Activated effector memory CD4-positive, alpha-beta T cell treated with Interleukin-2 at 50 U/mL for 16 hours (primary cell): ENCODE data around the gene RAB35.

Source experiments
- DNase-seq: peaks from one replicate; pipeline ENCODE4 v3.0.0-alpha.2; 2020

Gene RAB35

GRCh38 chr12:120132054-120132836 is 15.7 kb upstream of the RAB35 start:
- no peak for DNase-seq

DNA sequence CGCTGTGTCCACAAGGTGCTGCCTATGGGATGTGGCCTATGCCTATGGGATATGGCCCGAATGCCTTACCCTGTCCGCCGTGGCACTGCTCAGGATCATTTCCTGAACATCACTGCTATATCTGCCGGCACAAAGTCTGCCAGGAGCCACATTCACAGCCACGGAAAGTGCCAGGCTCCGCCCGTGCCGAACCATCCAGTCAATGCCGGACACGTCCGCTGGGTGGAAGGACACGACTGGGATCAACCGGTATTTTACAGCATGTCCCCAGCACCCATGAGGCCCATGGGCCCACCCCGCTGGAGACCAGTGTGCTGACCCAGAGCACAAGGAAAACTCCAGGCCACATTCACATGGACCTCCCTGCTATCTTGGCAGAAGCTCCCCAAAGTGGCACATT is 14.6 kb upstream of the RAB35 start:
- DNase-seq = no peak

GRCh38 chr12:120130011-120130410 is 13.5 kb upstream of the RAB35 start:
- no peak for DNase-seq

DNA sequence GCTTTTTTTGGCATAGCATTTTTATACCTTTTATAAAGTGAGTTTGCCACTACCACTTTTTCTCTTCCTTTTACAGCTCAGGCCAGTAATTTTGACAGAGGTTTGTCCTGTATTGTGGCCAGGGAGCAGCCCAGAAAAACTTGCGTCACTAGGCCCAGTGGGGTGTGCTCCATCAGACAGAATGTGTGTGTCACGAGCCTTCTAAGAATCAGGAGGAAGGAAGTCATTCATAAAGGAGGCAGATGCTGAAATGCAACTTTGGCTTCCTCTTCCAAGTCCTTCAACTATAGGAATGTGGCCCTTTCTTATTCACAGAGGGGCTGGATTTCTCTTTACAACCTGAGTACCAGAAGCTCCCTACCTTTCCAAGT is 10.1 kb upstream of the RAB35 start:
- no peak for DNase-seq

DNA sequence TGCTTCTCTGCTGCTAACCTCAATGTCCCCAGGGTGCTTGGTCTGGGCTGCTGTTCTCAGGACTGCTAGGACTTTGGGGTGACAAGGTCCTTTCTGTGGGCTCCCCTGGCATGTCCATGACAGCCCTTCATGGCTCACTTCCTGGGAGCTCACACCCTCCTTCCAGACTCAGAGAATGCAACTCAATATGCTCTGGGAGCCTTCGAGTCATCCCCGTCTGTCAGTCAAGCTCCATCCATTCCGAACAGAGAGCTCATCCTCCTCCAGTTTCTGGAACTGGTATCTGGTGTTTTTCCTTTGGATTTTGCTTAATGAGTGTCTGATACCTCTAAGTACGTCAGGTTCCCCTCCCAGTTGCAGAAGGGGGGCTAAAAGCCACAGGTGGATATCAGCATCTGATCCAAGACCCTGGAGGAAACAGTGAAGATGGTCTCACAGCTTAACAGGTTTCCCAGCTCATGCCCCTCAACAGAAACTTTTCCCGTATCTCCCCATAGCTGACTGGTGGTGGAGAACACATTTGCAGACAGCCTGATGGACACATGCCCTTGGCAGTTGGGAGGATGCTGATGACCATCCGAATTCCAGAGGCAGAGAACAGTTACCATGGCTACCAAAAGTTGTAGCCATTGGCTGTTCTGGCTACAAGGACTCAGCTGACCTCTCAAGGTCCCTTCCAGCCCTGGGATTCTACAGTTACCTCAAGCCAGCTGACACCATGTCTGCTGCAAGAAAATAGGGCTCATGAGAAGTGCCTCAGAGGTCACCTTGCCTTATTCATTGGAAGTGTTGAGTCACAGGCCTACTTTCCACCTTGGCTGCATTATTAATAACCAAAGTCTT is 9.5 kb upstream of the RAB35 start:
- no peak for DNase-seq

DNA sequence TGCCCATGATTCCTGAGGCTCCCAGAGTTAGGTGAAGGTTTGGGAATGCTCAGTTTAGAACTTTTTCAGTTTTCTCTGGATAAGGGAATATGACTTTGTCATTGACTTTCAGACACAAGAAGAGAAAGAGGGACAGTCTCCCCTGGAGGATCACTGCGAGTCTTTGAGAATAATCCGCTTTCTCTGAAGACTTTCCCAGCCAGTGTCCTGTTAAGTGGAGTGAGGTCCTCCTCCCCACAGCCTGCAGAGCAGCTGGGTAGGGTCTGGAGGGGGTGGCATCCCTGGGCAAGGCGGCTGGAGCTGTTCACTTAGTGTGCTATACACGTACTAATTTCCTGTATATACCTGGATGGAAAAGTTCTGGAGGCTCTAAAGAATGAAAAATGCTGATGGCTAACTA is 8.5 kb upstream of the RAB35 start:
- no peak for DNase-seq

DNA sequence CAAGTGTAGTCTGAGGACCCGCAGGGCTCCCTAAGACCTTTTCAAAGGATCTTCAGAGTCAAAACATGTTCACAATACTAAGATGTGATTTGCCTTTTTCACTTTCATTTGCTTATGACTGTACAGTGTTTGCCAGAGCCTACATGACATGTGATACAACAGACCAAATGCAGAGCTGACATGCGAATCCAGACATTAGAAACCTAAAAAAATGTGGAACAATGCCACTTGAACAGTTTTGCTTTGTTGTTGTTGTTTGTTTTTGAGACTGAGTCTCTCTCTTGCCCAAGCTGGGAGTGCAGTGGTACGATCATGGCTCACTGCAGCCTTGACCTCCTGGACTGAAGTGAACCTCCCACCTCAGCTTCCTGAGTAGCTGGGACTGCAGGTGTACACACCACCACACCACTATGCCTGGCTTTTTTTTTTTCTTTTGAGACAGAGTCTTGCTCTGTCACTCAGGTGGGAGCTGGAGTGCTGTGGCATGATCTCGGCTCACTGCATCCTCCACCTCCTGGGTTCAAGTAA is 5.3 kb upstream of the RAB35 start:
- DNase-seq = no peak

- DNase-seq = no peak
Measured at GRCh38 chr12:120121343-120121742, 4.8 kb upstream of the RAB35 start.

DNA sequence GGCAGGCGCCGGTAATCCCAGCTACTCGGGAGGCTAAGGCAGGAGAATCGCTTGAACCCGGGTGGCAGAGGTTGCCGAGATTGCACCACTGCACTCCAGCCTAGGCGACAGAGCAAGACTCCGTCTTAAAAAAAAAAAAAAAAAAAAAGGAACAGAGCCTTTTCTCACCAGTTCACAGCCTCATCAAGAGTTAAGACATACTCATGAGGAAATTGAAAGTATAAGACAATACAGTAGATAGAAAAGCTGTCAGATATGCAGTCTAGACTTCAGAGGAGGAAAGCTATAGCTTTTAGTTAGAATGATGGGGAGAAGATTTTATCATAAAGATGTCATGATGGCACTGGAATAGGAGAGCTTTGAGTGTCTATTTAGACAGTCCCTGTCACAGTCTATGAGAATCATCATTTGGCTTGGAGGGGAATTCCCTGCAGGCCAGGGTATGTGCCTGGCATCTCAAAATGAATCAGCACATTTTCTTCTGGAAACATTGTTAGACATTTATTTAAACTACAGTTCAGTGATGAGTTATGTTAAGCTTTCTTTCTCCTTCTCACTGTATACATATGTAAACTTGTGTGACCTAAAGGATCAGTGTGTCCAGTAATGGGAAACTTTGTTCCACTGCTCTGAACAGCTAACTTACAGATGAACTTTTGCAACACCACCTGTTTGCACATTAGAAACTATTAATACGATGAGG is 2.9 kb upstream of the RAB35 start:
- DNase-seq = no peak

DNA sequence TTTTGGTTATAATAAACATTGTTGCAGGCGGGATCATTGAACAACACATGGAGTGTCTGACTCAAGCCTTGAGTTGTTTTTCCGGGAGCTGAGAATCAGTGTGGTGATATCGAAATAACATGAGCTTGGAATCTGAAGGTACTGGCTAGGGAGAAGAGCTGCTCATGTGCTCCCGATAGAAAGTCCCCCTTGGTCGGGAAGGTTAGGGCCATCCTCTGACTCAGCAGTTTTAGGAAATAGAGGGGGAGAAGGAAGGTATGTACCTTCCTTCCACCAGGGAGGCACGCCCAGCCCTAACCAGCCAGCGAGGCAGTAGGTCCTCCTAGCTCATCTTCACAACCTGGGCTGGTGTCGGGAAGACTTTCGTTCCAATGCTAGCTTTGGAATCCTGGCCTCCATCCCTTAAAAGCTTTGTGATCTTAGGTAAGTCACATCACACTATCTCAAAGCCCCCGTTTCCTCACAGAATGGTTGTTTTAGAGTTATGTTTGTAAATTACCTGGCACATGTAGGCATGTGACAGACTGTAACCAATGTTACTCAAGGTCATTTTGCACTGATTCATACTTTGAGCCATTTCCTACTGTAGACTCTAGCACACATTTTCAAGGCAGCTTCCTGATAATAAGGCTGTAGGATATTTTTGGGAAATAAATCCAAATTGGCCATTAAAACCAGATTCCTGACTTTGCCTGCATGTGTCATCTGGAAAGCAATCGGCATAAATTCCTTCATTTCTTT is 1.9 kb upstream of the RAB35 start:
- no peak for DNase-seq

GRCh38 chr12:120117961-120118320 is 1.4 kb upstream of the RAB35 start:
- DNase-seq = no peak

DNA sequence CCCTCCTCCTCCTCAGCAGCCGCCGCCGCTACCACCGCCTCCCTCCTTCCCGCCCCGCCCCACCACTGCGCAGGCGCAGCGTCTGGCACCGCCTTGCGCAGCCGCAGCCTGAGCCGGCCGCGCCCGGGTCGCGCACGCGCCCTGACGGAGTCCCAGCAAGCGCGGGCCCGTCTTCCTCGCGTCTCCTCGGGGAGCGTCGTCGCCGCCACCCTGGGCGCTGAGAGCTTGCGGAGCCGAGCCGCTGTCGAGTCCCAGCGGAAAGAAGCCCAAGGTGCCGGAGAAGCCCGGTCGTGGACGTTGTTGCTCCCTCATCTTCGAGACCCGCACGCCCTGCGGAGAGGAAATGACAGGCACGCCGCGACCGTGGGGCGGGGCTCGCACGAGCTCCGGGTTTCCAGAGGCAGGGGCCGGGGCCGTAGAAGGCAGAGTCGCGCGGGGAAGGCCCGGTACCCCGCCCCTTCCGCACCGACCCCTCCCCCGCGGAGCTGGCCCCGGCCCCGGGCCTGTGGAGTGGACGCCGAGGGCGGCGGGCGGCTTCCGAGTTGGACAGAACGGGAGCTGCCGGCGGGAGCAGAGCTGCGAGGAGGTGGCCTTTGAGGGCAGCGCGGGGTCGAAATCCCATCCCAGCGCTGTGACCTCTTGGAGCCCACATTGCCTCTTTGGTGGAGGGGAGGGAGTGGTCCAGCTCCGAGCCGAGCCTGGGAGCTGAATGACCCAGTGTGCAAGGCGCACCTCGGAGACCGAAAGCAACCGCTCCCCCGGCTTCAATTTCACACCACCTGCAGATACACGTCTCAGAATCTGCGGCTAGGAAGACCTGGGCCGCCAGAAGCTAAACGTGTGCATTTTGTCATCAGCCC is 469 bp upstream of the RAB35 start:
- DNase-seq = peak; percentile 97

- DNase-seq = no peak
Measured at GRCh38 chr12:120115692-120116440, 687 bp downstream of the RAB35 start.

GRCh38 chr12:120115066-120115465 is 1.5 kb downstream of the RAB35 start:
- DNase-seq = no peak

DNA sequence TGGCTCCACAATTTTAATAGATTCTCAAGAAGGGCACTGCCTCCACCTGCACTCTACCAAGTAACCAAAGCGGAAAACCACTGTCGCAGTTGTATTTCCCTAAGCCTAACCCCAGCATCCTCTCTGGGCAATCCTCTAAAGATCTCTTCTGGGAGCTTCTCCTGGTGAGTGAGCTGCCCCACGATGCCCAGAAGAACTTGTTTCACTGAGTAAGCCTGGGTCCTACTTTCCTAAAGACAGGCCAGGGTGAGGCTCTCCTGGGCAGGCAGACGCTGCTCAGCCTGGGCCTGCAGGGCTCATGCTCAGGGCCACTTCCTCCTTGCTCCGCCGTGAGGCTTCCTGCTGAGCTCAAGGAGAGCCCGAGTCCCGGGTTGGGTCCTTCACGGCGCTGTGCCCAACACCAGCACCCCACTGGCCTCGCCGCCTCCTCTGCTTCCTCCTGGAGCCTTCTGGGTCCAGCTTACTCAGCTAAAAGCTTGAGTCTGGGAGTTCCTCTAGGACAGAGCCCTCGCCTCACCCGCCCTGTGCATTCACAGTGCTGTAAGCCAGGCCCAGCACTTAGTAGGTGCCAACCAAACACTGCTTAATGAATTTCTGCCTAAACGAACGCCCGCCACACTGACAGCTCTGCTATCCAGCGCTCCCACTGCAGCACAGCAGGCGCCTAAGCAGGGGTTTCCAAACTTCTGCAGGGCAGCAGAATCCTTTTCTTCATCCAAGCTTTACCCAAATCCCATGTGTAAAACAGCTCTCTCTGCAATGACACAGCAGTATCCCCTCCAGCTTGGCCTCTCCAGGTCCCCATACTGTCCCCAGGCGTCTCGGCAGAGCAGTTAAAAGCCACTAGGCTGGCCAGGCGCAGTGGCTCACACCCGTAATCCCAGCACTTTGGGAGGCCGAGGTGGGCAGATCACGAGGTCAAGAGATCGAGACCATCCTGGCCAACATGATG is 5.7 kb downstream of the RAB35 start:
- peak; percentile 34 for DNase-seq

- DNase-seq = no peak
Measured at GRCh38 chr12:120109570-120110267, 6.8 kb downstream of the RAB35 start.

DNA sequence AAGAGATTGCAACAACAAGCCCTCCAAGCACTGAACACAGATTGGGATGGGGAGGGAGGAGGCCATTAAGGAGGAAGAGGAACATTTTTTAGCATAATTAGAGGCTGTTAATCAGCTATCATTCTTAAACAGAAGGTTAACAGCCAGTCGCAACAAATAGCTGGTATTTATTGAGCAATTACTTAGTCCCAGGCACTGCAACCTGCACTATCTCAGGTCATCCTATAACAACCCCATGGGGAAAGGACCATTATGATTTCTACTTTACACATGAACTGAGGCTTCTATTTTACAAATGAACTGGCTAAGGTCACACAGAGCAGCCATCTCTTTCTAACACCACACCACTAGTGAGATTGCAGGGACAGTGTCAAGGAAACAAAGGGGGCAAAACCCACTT is 10.4 kb downstream of the RAB35 start:
- DNase-seq = no peak

- DNase-seq = no peak
Measured at GRCh38 chr12:120103371-120103770, 13.2 kb downstream of the RAB35 start.

- no peak for DNase-seq
Measured at GRCh38 chr12:120103044-120103338, 13.6 kb downstream of the RAB35 start.
